A673 (cell line): ENCODE measurements around the gene MYO5A. TPM values are rescaled to one million over a fixed set of nuclear protein-coding genes. Genes with fewer than 3 reads are reported as not detected.

Source experiments
- BruUV-seq: library from RNA; stranded (reverse); fragments of 400-500 nt; replicated peaks from 2 replicates; lab custom pipeline; 2021; lab: Mats Ljungman, UMichigan
- CTCF ChIA-PET: fragments of 300-600 bp; sonication (Branson Sonifier 250); formaldehyde crosslinking; loops from one replicate; lab custom pipeline; 2022; ENCODE audit warnings: antibody characterized with exemption; lab: Charles Lee
- POLR2A ChIA-PET: fragments of 300-600 bp; sonication (Branson Sonifier 250); formaldehyde crosslinking; loops from one replicate; lab custom pipeline; 2022; ENCODE audit warnings: antibody characterized with exemption; ENCODE audit not compliant: low non-redundant PET; lab: Charles Lee
- DNase-seq: peaks from one replicate; pipeline ENCODE4 v3.0.0-alpha.2; 2015; ENCODE audit warnings: low spot score
- H3K27ac ChIP-seq: fragments of 200-600 bp; sonication (generic); 2 replicates; pipeline ENCODE4 v1.5.1; 2016; ENCODE audit warnings: mixed run types, low read depth, mild to moderate bottlenecking, mixed read lengths, antibody characterized with exemption, low read length; ENCODE audit not compliant: poor library complexity, severe bottlenecking
- H3K27me3 ChIP-seq: fragments of 200-600 bp; sonication (generic); replicated peaks from 2 replicates; pipeline ENCODE4 v1.6.1; 2017; ENCODE audit warnings: mixed run types, low read depth, mild to moderate bottlenecking, mixed read lengths, antibody characterized with exemption, low read length; ENCODE audit not compliant: insufficient read depth, poor library complexity
- H3K36me3 ChIP-seq: fragments of 200-600 bp; sonication (generic); 2 replicates; pipeline ENCODE4 v1.6.1; 2016; ENCODE audit warnings: mixed run types, mild to moderate bottlenecking, mixed read lengths, antibody characterized with exemption, low read length; ENCODE audit not compliant: insufficient read depth, poor library complexity, severe bottlenecking
- H3K4me1 ChIP-seq: fragments of 200-600 bp; sonication (generic); 2 replicates; pipeline ENCODE4 v1.6.1; 2017; ENCODE audit warnings: mixed run types, mild to moderate bottlenecking, mixed read lengths, antibody characterized with exemption, low read length; ENCODE audit not compliant: insufficient read depth, poor library complexity, severe bottlenecking
- H3K4me3 ChIP-seq: fragments of 200-600 bp; sonication (generic); 2 replicates; pipeline ENCODE4 v1.5.1; 2016; ENCODE audit warnings: low read depth, mixed run types, mild to moderate bottlenecking, mixed read lengths, low read length; ENCODE audit not compliant: poor library complexity, severe bottlenecking
- H3K9me3 ChIP-seq: fragments of 200-600 bp; sonication (generic); 2 replicates; pipeline ENCODE4 v1.6.1; 2016; ENCODE audit warnings: mixed run types, low read depth, mild to moderate bottlenecking, mixed read lengths, antibody characterized with exemption, low read length; ENCODE audit not compliant: poor library complexity, severe bottlenecking
- EZH2 ChIP-seq: fragments of 200-600 bp; sonication (generic); IDR thresholded peaks from 2 replicates; pipeline ENCODE4 v1.6.1; 2017; ENCODE audit warnings: borderline replicate concordance, low read depth, mild to moderate bottlenecking, mixed read lengths, antibody characterized with exemption, low read length; ENCODE audit not compliant: poor library complexity, severe bottlenecking
- intact Hi-C: fragments of 100-400 bp; cut with micrococcal nuclease; formaldehyde crosslinking; loops from one replicate; pipeline ENCODE4 v1.10.0; 2022; ENCODE audit not compliant: unreplicated experiment
- total RNA-seq: library from RNA; stranded (reverse); gene quantifications from 2 replicates; pipeline ENCODE4 v1.2.3, GENCODE V29; 2021
- TF ChIP-seq, protein P1 (sequence below): fragments of 300-800, 200-600 bp; sonication (generic); conservative IDR thresholded peaks from 2 replicates; pipeline ENCODE4 v1.5.1; 2017; ENCODE audit warnings: low read depth, mild to moderate bottlenecking, antibody characterized with exemption, low read length, moderate library complexity, mixed read lengths

The MYO5A gene
- total RNA-seq, 1 experiment from 2014 or later = 16.8 TPM

- Histone ChIP-seq H3K9me3 (no peaks in the 10 kb centered on the region), H3K27ac (no peak overlapping the region), H3K4me3 (no peak overlapping the region), H3K36me3 (no peaks in the 10 kb centered on the region), H3K4me1 (no peaks in the 10 kb centered on the region), H3K27me3 (no peaks in the 10 kb centered on the region)
- no TSS peak for BruUV-seq
- no peak for TF ChIP-seq EZH2
- TF ChIP-seq, protein P1, sequence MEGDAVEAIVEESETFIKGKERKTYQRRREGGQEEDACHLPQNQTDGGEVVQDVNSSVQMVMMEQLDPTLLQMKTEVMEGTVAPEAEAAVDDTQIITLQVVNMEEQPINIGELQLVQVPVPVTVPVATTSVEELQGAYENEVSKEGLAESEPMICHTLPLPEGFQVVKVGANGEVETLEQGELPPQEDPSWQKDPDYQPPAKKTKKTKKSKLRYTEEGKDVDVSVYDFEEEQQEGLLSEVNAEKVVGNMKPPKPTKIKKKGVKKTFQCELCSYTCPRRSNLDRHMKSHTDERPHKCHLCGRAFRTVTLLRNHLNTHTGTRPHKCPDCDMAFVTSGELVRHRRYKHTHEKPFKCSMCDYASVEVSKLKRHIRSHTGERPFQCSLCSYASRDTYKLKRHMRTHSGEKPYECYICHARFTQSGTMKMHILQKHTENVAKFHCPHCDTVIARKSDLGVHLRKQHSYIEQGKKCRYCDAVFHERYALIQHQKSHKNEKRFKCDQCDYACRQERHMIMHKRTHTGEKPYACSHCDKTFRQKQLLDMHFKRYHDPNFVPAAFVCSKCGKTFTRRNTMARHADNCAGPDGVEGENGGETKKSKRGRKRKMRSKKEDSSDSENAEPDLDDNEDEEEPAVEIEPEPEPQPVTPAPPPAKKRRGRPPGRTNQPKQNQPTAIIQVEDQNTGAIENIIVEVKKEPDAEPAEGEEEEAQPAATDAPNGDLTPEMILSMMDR = no peak
- ChIA-PET POLR2A (no interaction called here), CTCF (no interaction called here)
- intact Hi-C loops = no loop called here
- DNase-seq = no peak
These were observed 62.5 kb downstream of the MYO5A start for GRCh38 chr15:52466134-52466701.

DNA sequence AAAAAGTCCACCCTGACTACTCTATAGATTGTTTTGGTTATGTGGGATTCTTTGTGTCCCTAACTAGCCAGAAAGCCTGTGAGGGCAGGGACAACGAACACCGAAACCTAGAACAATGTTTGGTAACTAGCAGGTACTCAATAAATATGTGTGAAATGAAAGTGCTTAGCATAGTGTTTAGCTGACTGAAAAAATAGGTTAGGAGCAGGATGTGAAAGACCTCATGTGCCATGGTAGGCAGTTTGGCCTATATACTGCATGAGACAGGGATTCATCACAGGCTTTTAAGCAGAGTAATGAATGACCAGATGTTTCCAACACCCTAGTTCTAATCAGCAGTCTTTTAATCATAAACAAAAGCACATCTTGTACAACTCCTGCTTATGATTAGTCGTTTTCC lies 64.2 kb downstream of the MYO5A start:
- CTCF ChIA-PET = no interaction called here

DNA sequence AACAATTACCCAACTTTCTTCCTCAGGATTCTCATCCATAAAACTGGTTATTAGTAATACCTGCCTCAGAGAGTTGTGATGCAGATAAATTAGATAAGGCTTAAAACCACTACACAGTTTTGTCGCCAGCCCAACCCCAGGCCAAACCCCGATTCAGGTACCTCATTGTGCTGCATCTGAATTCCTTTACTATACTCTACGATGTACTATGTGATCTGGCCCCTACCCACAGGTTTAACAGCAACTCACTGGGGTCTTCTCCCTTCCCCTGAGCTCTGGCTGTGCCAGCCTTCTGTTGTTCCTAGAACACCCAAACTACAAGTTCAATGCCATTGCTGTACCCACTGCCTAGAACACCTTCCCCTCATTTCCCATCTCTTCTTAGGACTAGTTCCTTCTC lies 64.6 kb downstream of the MYO5A start:
- no peaks in the 10 kb centered on the region for H3K9me3 ChIP-seq
- ChIA-PET CTCF (interaction anchor here (0.9 kb wide), 1 partner anchor 208 kb away, joined by 3 read pairs; no protein-coding TSS in a partner anchor), POLR2A (no interaction called here)
- DNase-seq = no peak
- H3K4me1 ChIP-seq = no peaks in the 10 kb centered on the region
- H3K27me3 ChIP-seq = no peaks in the 10 kb centered on the region
- H3K36me3 ChIP-seq = no peaks in the 10 kb centered on the region
- intact Hi-C loops = no loop called here
- no peak for TF ChIP-seq EZH2
- TF ChIP-seq, protein P1 = no peak
- H3K4me3 ChIP-seq = no peak overlapping the region
- BruUV-seq = no TSS peak
- H3K27ac ChIP-seq = no peak overlapping the region

More for the DNA sequence above, 64.2 kb downstream of the MYO5A start:
- TF ChIP-seq, protein P1 = no peak
- TF ChIP-seq EZH2 = no peak
- BruUV-seq = no TSS peak
- POLR2A ChIA-PET = no interaction called here
- Histone ChIP-seq H3K27me3 (no peaks in the 10 kb centered on the region), H3K27ac (no peak overlapping the region), H3K4me1 (no peaks in the 10 kb centered on the region), H3K4me3 (no peak overlapping the region), H3K36me3 (no peaks in the 10 kb centered on the region), H3K9me3 (no peaks in the 10 kb centered on the region)
- no peak for DNase-seq
- intact Hi-C loops = no loop called here
